Measurements from ENCODE around the gene HBS1L. TPM values are rescaled to one million over a fixed set of nuclear protein-coding genes. Genes with fewer than 3 reads are reported as not detected.

The HBS1L gene
- total and polyA plus RNA-seq, 8 donors: 14.3 to 63.5 (median 30.7) TPM

DNA sequence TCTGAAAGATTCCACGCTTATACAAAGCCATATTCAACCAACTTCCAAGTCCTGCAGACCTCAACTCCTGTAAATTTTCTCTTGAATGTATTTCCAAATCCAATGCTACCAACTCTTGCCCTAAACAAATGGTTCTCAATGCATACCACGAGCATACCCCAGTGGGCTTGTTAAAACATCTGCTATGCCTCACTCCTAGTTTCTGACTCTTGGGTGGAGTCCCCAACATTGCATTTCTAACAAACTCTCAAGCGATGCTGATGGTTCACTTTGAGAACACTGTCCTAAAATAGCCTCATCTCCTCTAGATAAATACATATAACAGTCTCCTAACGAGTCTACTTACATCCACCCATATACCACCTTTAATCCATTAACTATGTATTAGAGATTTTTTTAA, 7.3 kb downstream of the HBS1L start:
- Histone ChIP-seq H3K27me3 (no peaks in the 10 kb centered on the region), H3K4me3 (no peak overlapping the region), H3K27ac (no peak overlapping the region), H3K4me1 (peaks cover 0 to 60% (median 18%) of the 10 kb centered on the region in 4 donors), H3K9me3 (no peaks in the 10 kb centered on the region), H3K36me3 (peaks cover 14 to 36% (median 33%) of the 10 kb centered on the region in 4 donors)
- DNase-seq: no peak
- intact Hi-C loops (cut with DNase I; ENCODE audit: low total_unique reads): no loop called here
- no peak for TF ChIP-seq POLR2AphosphoS5 (IDR thresholded peaks at IDR 0.05)
- TF ChIP-seq, protein P1, sequence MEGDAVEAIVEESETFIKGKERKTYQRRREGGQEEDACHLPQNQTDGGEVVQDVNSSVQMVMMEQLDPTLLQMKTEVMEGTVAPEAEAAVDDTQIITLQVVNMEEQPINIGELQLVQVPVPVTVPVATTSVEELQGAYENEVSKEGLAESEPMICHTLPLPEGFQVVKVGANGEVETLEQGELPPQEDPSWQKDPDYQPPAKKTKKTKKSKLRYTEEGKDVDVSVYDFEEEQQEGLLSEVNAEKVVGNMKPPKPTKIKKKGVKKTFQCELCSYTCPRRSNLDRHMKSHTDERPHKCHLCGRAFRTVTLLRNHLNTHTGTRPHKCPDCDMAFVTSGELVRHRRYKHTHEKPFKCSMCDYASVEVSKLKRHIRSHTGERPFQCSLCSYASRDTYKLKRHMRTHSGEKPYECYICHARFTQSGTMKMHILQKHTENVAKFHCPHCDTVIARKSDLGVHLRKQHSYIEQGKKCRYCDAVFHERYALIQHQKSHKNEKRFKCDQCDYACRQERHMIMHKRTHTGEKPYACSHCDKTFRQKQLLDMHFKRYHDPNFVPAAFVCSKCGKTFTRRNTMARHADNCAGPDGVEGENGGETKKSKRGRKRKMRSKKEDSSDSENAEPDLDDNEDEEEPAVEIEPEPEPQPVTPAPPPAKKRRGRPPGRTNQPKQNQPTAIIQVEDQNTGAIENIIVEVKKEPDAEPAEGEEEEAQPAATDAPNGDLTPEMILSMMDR (IDR thresholded peaks at IDR 0.05): no peak
- no peak for TF ChIP-seq EP300 (IDR thresholded peaks at IDR 0.05)
- TF ChIP-seq POLR2A (IDR thresholded peaks at IDR 0.05): no peak
- WGBS, 5 donors: 87 to 96% (median 91%) methylated on average over 4 of the region's 4 CpGs

DNA sequence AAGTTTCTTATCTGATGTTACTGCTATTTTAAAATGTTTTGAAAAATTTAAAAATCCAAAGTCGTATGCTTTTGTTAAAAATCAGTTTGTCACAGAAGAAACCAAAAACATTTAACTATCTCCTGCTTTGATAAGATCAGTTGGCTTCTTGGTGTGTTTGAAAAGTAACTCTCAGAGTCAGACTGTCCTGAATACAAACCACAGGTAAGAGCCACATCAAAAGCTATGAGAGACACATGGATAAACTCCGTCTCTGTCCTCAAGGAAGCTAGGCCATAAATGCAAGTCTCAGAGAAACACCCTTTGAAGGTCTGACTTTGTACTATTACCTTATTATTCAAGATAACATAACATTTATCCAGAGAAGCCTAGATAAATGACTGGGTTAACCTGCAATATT, 7.7 kb downstream of the HBS1L start:
- Histone ChIP-seq H3K27me3 (no peaks in the 10 kb centered on the region), H3K4me1 (peaks cover 0 to 56% (median 16%) of the 10 kb centered on the region in 4 donors), H3K9me3 (no peaks in the 10 kb centered on the region), H3K27ac (no peak overlapping the region), H3K36me3 (peaks cover 14 to 38% (median 33%) of the 10 kb centered on the region in 4 donors), H3K4me3 (no peak overlapping the region)
- 69 to 75% (median 71%) methylated on average over 2 of the region's 2 CpGs for WGBS, 5 donors
- DNase-seq: no peak
- TF ChIP-seq, protein P1 (IDR thresholded peaks at IDR 0.05): no peak
- TF ChIP-seq EP300 (IDR thresholded peaks at IDR 0.05): no peak
- no peak for TF ChIP-seq POLR2AphosphoS5 (IDR thresholded peaks at IDR 0.05)
- TF ChIP-seq POLR2A (IDR thresholded peaks at IDR 0.05): no peak
- intact Hi-C loops (cut with DNase I; ENCODE audit: low total_unique reads): no loop called here

DNA sequence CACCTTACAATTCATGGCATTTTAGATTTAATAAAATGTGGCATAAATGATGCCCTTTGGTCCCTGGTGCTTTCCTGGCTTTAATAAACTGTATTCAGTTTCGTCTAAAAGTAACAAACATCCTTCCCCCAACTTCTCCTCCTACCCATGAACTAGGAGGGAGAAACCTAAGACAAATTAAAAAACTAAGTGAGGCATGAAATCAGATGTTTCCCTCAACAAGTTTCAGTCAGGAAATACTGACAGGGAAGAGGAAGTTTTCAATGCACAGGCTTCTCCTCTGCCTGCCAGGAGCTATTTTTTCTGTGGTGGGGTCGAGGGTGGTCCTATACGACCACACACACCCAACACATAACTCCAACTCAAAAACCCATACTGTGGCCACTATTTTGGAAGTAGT, 10.0 kb downstream of the HBS1L start:
- Histone ChIP-seq H3K9me3 (no peaks in the 10 kb centered on the region), H3K27me3 (no peaks in the 10 kb centered on the region), H3K36me3 (peaks cover 8 to 48% (median 33%) of the 10 kb centered on the region in 4 donors), H3K4me1 (peaks cover 0 to 41% (median 11%) of the 10 kb centered on the region in 4 donors), H3K4me3 (no peak overlapping the region), H3K27ac (no peak overlapping the region)
- intact Hi-C loops (cut with DNase I; ENCODE audit: low total_unique reads): no loop called here
- no peak for TF ChIP-seq EP300 (IDR thresholded peaks at IDR 0.05)
- TF ChIP-seq, protein P1 (IDR thresholded peaks at IDR 0.05): no peak
- TF ChIP-seq POLR2AphosphoS5 (IDR thresholded peaks at IDR 0.05): no peak
- no peak for TF ChIP-seq POLR2A (IDR thresholded peaks at IDR 0.05)
- 58 to 76% (median 71%) methylated on average over 3 of the region's 3 CpGs for WGBS, 5 donors
- DNase-seq: no peak

DNA sequence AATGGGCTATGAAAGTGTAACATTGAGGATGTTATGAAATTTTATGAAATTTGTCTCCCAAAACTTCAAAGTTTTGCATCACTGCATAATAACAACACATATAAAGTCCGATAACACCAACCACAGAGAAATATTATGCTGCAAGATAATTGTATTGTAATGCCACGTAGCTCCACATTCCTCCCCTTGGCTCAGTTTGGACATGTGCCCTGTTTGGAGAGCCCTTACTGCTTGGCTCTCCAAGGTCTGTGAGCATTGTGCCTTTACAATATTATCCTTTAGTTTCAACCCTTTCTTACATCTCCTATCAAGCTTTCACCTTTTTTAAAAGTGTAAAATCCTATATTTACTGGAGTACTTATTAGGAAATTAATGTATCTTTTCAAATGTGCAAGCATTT, 10.8 kb downstream of the HBS1L start:
- 60 to 81% (median 69%) methylated on average over 2 of the region's 2 CpGs for WGBS, 5 donors
- TF ChIP-seq EP300 (IDR thresholded peaks at IDR 0.05): no peak
- no peak for TF ChIP-seq POLR2A (IDR thresholded peaks at IDR 0.05)
- TF ChIP-seq POLR2AphosphoS5 (IDR thresholded peaks at IDR 0.05): no peak
- TF ChIP-seq, protein P1 (IDR thresholded peaks at IDR 0.05): no peak
- Histone ChIP-seq H3K36me3 (peaks cover 7 to 48% (median 33%) of the 10 kb centered on the region in 4 donors), H3K27ac (no peak overlapping the region), H3K4me1 (peaks cover 0 to 41% (median 11%) of the 10 kb centered on the region in 4 donors), H3K27me3 (no peaks in the 10 kb centered on the region), H3K4me3 (no peak overlapping the region), H3K9me3 (no peaks in the 10 kb centered on the region)
- intact Hi-C loops (cut with DNase I; ENCODE audit: low total_unique reads): no loop called here
- no peak for DNase-seq

Data from stomach (tissue), 9 donors.